Transverse colon (tissue), 4 donors: ENCODE results near the gene YJEFN3. TPM values are rescaled to one million over a fixed set of nuclear protein-coding genes. Genes with fewer than 3 reads are reported as not detected.

Source experiments
- DNase-seq: peaks from one replicate; pipeline ENCODE4 v3.0.0-alpha.2; 2019
- H3K27ac ChIP-seq, 4 donors: fragments of 200-600 bp; sonication (generic); 2 replicates each; pipeline ENCODE4 v1.5.1; 2016 to 2018; ENCODE audit warnings: inconsistent platforms in 4 of 4
- H3K27me3 ChIP-seq: fragments of 200-600 bp; sonication (generic); 2 replicates; pipeline ENCODE4 v1.5.1; 2017; ENCODE audit warnings: inconsistent platforms
- H3K36me3 ChIP-seq, 4 donors: fragments of 200-600 bp; sonication (generic); 2 replicates each; pipeline ENCODE4 v1.5.1; 2017 to 2019; ENCODE audit warnings: inconsistent platforms in 4 of 4
- H3K4me1 ChIP-seq, 4 donors: fragments of 200-600 bp; sonication (generic); 2 replicates each; pipeline ENCODE4 v1.5.1; 2017 to 2020; ENCODE audit warnings: inconsistent platforms in 4 of 4
- H3K4me3 ChIP-seq, 4 donors: fragments of 200-600 bp; sonication (generic); 1 replicate in 1 of 4; 2 replicates in 3 of 4; pipeline versions ENCODE4 v1.5.1 to v1.6.1; 2017 to 2019; ENCODE audit warnings: inconsistent platforms in 4 of 4
- H3K9me3 ChIP-seq, 2 donors: fragments of 200-600 bp; sonication (generic); 2 replicates each; pipeline ENCODE4 v1.5.1; 2017 to 2019; ENCODE audit warnings: inconsistent platforms in 2 of 2
- EP300 ChIP-seq: sonication (generic); formaldehyde crosslinking; IDR thresholded peaks from one replicate; pipeline ENCODE4 v1.6.1; 2017; ENCODE audit warnings: antibody characterized with exemption, low read depth
- POLR2A ChIP-seq: fragments of 450-650 bp; IDR thresholded peaks from one replicate; pipeline ENCODE4 v1.6.1; 2016; ENCODE audit warnings: antibody characterized with exemption, mild to moderate bottlenecking, moderate library complexity
- POLR2AphosphoS5 ChIP-seq, 3 donors: sonication (generic); formaldehyde crosslinking; IDR thresholded peaks; one replicate each; pipeline ENCODE4 v1.6.1; 2016; ENCODE audit warnings: antibody characterized with exemption in 3 of 3
- WGBS, 2 donors: methylation state at CpG; one replicate each; pipeline ENCODE4 v1.1.5; 2018; ENCODE audit warnings: low coverage in 1 of 2; 5-methylcytosine and 5-hydroxymethylcytosine counted together
- in situ Hi-C, 4 donors: fragments of 200-750 bp; cut with MboI; loops; one replicate each; pipeline versions ENCODE4 v1.15.0 to v1.15.1; 2017; ENCODE audit warnings: low sequenced_read_pairs in 3 of 4, low pct_ligation_motif_present in 1 of 4, low pct_unique_long_range_greater_than_20kb in 1 of 4
- intact Hi-C: fragments of 100-400 bp; cut with DNase I; formaldehyde crosslinking; loops from one replicate; pipeline ENCODE4 v1.15.1; 2023; ENCODE audit warnings: low total_unique reads
- total RNA-seq, 4 donors: library from RNA; depleted of rRNA; stranded (reverse); fragments of >200 nt; gene quantifications; one replicate each; pipeline ENCODE4 v1.1.0, GENCODE V29; 2016
- TF ChIP-seq, protein P1 (sequence below), 5 experiments: fragments of 200-600 bp in 3 of 5; fragments of 450-650 bp in 2 of 5; sonication (generic) in 3 of 5; IDR thresholded peaks; 1 replicate in 2 of 5; 2 replicates in 3 of 5; pipeline ENCODE4 v1.5.1; 2016 to 2017; ENCODE audit warnings: antibody characterized with exemption in 5 of 5, inconsistent platforms in 3 of 5, mild to moderate bottlenecking in 2 of 5, moderate library complexity in 1 of 5

Gene YJEFN3
- total RNA-seq, 4 donors from 2014 or later: 3.5 to 6.0 (median 4.0) TPM

DNA sequence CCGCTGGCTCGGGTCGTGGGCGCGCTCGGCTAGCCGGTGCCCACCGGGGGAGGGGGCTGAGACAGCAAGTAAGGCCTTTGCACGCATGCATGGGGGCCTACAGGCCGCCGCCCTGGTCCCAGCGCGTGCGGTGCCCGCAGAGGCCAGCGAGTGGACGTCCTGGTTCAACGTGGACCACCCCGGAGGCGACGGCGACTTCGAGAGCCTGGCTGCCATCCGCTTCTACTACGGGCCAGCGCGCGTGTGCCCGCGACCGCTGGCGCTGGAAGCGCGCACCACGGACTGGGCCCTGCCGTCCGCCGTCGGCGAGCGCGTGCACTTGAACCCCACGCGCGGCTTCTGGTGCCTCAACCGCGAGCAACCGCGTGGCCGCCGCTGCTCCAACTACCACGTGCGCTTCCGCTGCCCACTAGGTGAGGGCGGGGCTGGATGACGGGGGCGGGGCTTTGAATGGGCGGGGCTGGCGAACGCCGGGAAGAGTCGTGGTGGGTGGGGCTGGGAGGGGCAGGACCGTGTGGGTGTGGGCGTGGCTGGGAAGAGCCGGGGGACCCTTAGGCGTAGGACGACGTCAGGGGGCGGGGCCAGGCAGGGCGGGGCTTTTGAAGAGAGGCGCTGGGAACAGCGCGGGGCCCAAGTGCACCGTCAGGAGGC, 11.5 kb downstream of the YJEFN3 start:
- H3K4me3 ChIP-seq: peak overlapping the region in 1 of 4 donors; percentile 15
- TF ChIP-seq EP300 (no peak), POLR2AphosphoS5 (IDR thresholded peaks at IDR 0.05) (no peak), POLR2A (no peak)
- TF ChIP-seq, protein P1, sequence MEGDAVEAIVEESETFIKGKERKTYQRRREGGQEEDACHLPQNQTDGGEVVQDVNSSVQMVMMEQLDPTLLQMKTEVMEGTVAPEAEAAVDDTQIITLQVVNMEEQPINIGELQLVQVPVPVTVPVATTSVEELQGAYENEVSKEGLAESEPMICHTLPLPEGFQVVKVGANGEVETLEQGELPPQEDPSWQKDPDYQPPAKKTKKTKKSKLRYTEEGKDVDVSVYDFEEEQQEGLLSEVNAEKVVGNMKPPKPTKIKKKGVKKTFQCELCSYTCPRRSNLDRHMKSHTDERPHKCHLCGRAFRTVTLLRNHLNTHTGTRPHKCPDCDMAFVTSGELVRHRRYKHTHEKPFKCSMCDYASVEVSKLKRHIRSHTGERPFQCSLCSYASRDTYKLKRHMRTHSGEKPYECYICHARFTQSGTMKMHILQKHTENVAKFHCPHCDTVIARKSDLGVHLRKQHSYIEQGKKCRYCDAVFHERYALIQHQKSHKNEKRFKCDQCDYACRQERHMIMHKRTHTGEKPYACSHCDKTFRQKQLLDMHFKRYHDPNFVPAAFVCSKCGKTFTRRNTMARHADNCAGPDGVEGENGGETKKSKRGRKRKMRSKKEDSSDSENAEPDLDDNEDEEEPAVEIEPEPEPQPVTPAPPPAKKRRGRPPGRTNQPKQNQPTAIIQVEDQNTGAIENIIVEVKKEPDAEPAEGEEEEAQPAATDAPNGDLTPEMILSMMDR (IDR thresholded peaks at IDR 0.05): no peak
- no peaks in the 10 kb centered on the region for H3K36me3 ChIP-seq
- DNase-seq: peak; percentile 72
- no peaks in the 10 kb centered on the region for H3K9me3 ChIP-seq
- H3K27me3 ChIP-seq: peaks cover 72% of the 10 kb centered on the region
- WGBS, 2 donors: 22% methylated on average over 54 of the region's 74 CpGs; no CpG with 5 or more reads in 1 of the 2 donors
- in situ Hi-C loops: loop anchor here in 3 of 4 donors (25.0 kb wide), 3 partner anchors 97 to 747 kb away; partner anchors contain the start of genes GMIP (in 1 of the 3) and LPAR2 (in 1 of the 3)
- intact Hi-C loops: no loop called here
- peaks cover 16 to 35% (median 27%) of the 10 kb centered on the region in 4 donors for H3K4me1 ChIP-seq
- H3K27ac ChIP-seq: no peak overlapping the region

DNA sequence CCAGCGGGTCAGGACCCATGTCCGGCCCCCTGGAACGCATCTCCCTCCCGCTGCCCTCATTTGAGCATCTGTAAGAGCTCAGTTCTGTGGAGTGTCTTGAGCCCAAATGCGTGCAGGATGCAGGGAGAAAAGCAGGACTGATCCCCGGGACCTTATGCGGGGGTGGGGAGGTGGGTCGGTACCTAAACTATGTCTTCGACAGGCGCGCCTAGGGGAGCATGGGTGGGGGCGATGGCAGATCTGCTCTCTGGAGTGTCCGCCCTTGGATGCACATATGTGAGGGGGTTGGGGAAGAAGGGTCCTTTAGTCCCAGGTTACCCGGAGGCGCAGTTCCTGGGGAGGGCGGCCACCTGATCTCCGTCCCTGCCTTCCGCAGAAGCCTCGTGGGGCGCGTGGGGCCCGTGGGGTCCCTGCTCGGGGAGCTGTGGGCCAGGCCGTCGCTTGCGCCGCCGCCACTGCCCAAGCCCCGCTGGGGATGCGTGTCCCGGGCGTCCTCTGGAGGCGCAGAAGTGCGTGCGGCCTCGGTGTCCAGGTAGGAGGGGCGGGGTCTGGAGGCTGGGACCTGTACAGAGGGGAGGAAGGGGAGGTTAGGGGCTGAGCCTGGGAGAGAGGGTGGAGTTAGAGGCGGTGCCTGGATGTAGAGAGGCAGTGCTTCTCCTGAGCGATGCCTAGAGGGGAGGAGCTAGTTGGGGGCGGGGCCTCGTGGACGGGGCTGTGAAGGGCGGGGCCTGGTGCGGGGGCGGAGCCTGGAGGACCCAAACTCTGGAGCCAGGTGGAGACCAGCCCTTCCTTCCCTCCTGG, 12.2 kb downstream of the YJEFN3 start:
- H3K27ac ChIP-seq: no peak overlapping the region
- TF ChIP-seq POLR2A: no peak
- TF ChIP-seq POLR2AphosphoS5 (IDR thresholded peaks at IDR 0.05): no peak
- TF ChIP-seq EP300: no peak
- TF ChIP-seq, protein P1 (IDR thresholded peaks at IDR 0.05): no peak
- H3K36me3 ChIP-seq: no peaks in the 10 kb centered on the region
- intact Hi-C loops (no loop called here), in situ Hi-C loops (loop anchor here in 3 of 4 donors (25.0 kb wide), 3 partner anchors 96 to 746 kb away; partner anchors contain the start of genes GMIP (in 1 of the 3) and LPAR2 (in 1 of the 3))
- peaks cover 74% of the 10 kb centered on the region for H3K27me3 ChIP-seq
- WGBS, 2 donors: 0 to 5% methylated on average over 3 to 41 of the region's 45 CpGs
- H3K9me3 ChIP-seq: no peaks in the 10 kb centered on the region
- DNase-seq: peak; percentile 66
- peak overlapping the region in 2 of 4 donors; percentile 15 to 19 for H3K4me3 ChIP-seq
- peaks cover 16 to 35% (median 27%) of the 10 kb centered on the region in 4 donors for H3K4me1 ChIP-seq

DNA sequence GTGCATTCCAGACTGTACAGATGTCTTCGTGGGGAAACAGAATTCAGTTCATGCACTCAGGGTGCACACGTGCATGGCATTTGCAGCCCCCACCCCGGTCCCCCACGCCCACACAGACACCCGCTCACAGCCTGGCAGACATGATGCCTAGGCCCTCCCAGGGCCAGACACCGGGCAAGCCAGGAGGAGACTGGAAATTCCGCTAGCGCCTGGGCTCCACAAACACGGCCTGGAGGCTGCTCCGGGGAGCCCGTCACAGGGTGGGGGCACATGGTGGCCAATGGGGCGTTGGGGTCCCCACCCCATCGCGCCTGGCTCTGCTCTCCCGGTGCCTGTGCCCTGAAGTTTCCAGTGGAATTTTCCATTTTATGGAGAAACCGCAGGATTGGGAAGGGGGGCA, 12.9 kb downstream of the YJEFN3 start:
- intact Hi-C loops: no loop called here
- Histone ChIP-seq H3K27ac (no peak overlapping the region), H3K4me1 (peaks cover 16 to 35% (median 27%) of the 10 kb centered on the region in 4 donors), H3K4me3 (no peak overlapping the region), H3K36me3 (no peaks in the 10 kb centered on the region), H3K27me3 (peaks cover 79% of the 10 kb centered on the region), H3K9me3 (no peaks in the 10 kb centered on the region)
- DNase-seq: no peak
- 63% methylated on average over 15 of the region's 16 CpGs; no CpG with 5 or more reads in 1 of the 2 donors for WGBS, 2 donors
- TF ChIP-seq EP300: no peak
- no peak for TF ChIP-seq POLR2A
- no peak for TF ChIP-seq POLR2AphosphoS5 (IDR thresholded peaks at IDR 0.05)
- TF ChIP-seq, protein P1 (IDR thresholded peaks at IDR 0.05): no peak
- in situ Hi-C loops: loop anchor here in 3 of 4 donors (25.0 kb wide), 3 partner anchors 96 to 746 kb away; partner anchors contain the start of genes GMIP (in 1 of the 3) and LPAR2 (in 1 of the 3)

DNA sequence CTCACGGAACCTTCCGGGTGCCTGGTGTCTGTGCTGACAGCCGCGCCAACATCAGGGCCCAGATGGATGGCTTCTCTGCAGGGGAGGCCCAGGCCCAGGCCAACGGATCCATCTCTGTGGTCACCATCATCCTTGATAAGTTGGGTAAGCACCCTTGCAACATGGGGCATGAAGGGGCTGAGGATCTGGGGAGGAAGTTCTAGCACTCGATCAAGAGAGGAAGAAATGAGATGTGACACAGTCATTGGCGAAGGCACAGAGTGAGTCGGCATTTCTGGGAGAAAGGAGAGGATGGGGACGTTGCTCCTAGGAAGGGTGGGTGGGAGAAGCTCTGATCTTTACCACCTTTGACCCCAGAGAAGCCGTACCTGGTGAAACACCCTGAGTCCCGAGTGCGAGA, 13.8 kb downstream of the YJEFN3 start:
- TF ChIP-seq, protein P1 (IDR thresholded peaks at IDR 0.05): no peak
- TF ChIP-seq POLR2AphosphoS5 (IDR thresholded peaks at IDR 0.05): no peak
- TF ChIP-seq EP300: no peak
- TF ChIP-seq POLR2A: no peak

More for the DNA sequence above, 13.8 kb downstream of the YJEFN3 start:
- WGBS, 2 donors: 49 to 77% methylated on average over 3 to 12 of the region's 12 CpGs
- H3K27ac ChIP-seq: no peak overlapping the region
- H3K4me1 ChIP-seq: peaks cover 16 to 30% (median 27%) of the 10 kb centered on the region in 4 donors
- in situ Hi-C loops (loop anchor here in 3 of 4 donors (25.0 kb wide), 3 partner anchors 95 to 745 kb away; partner anchors contain the start of genes GMIP (in 1 of the 3) and LPAR2 (in 1 of the 3)), intact Hi-C loops (no loop called here)
- DNase-seq: no peak
- no peaks in the 10 kb centered on the region for H3K9me3 ChIP-seq
- H3K4me3 ChIP-seq: no peak overlapping the region
- no peaks in the 10 kb centered on the region for H3K36me3 ChIP-seq
- H3K27me3 ChIP-seq: peaks cover 79% of the 10 kb centered on the region
